CD1c-positive myeloid dendritic cell (primary cell): Measurements from ENCODE around the gene PEX5L.

Source experiments
- DNase-seq: peaks from one replicate; pipeline ENCODE4 v3.0.0-alpha.2; 2016; ENCODE audit errors: extremely low spot score

Gene PEX5L

GRCh38 chr3:179897231-179897630, 139.5 kb downstream of the PEX5L start:
- DNase-seq = no peak

- DNase-seq = no peak
Observed at GRCh38 chr3:179896507-179896906, 140.2 kb downstream of the PEX5L start.

GRCh38 chr3:179895330-179895729, 141.4 kb downstream of the PEX5L start:
- no peak for DNase-seq

GRCh38 chr3:179887295-179887943, 149.3 kb downstream of the PEX5L start:
- no peak for DNase-seq

- DNase-seq = no peak
Observed at GRCh38 chr3:179885950-179886349, 150.8 kb downstream of the PEX5L start.

GRCh38 chr3:179884136-179884535, 152.6 kb downstream of the PEX5L start:
- DNase-seq = no peak

- no peak for DNase-seq
Observed at GRCh38 chr3:179882292-179882691, 154.4 kb downstream of the PEX5L start.

GRCh38 chr3:179881791-179882190, 154.9 kb downstream of the PEX5L start:
- no peak for DNase-seq

GRCh38 chr3:179880868-179881267, 155.9 kb downstream of the PEX5L start:
- DNase-seq = no peak

- no peak for DNase-seq
Observed at GRCh38 chr3:179876440-179876839, 160.3 kb downstream of the PEX5L start.

- DNase-seq = no peak
Observed at GRCh38 chr3:179872842-179873241, 163.9 kb downstream of the PEX5L start.

GRCh38 chr3:179871782-179872181, 165.0 kb downstream of the PEX5L start:
- no peak for DNase-seq

- no peak for DNase-seq
Observed at GRCh38 chr3:179868715-179869114, 168.0 kb downstream of the PEX5L start.

GRCh38 chr3:179867961-179868360, 168.8 kb downstream of the PEX5L start:
- no peak for DNase-seq

- no peak for DNase-seq
Observed at GRCh38 chr3:179865861-179866505, 170.8 kb downstream of the PEX5L start.

- no peak for DNase-seq
Observed at GRCh38 chr3:179861953-179862352, 174.8 kb downstream of the PEX5L start.

- DNase-seq = no peak
Observed at GRCh38 chr3:179861292-179861691, 175.4 kb downstream of the PEX5L start.

- DNase-seq = no peak
Observed at GRCh38 chr3:179860275-179861107, 176.2 kb downstream of the PEX5L start.

- DNase-seq = peak; percentile 16
Observed at GRCh38 chr3:179853176-179853575, 183.6 kb downstream of the PEX5L start.

GRCh38 chr3:179852142-179852905, 184.4 kb downstream of the PEX5L start:
- DNase-seq = peak; percentile 84

GRCh38 chr3:179848711-179849110, 188.0 kb downstream of the PEX5L start:
- peak; percentile 42 for DNase-seq

- DNase-seq = no peak
Observed at GRCh38 chr3:179842061-179842460, 194.7 kb downstream of the PEX5L start.
